ENCODE results near the gene FHIT.

Gene FHIT

GRCh38 chr3:60430205-60430604 lies 821.0 kb downstream of the FHIT start:
- DNase-seq, result no peak

GRCh38 chr3:60427109-60427508 lies 824.1 kb downstream of the FHIT start:
- no peak for DNase-seq

GRCh38 chr3:60424942-60425341 lies 826.3 kb downstream of the FHIT start:
- DNase-seq, result no peak

- no peak for DNase-seq
Measured at GRCh38 chr3:60424034-60424433, 827.2 kb downstream of the FHIT start.

GRCh38 chr3:60423556-60423955 lies 827.7 kb downstream of the FHIT start:
- no peak for DNase-seq

GRCh38 chr3:60421749-60422446 lies 829.4 kb downstream of the FHIT start:
- DNase-seq, result no peak

- no peak for DNase-seq
Measured at GRCh38 chr3:60417576-60417975, 833.7 kb downstream of the FHIT start.

- DNase-seq, result no peak
Measured at GRCh38 chr3:60414011-60414410, 837.2 kb downstream of the FHIT start.

GRCh38 chr3:60413551-60413950 lies 837.7 kb downstream of the FHIT start:
- DNase-seq, result no peak

GRCh38 chr3:60403866-60404265 lies 847.4 kb downstream of the FHIT start:
- DNase-seq, result no peak

- DNase-seq, result no peak
Measured at GRCh38 chr3:60402931-60403330, 848.3 kb downstream of the FHIT start.

GRCh38 chr3:60399861-60400845 lies 851.1 kb downstream of the FHIT start:
- DNase-seq, result no peak

GRCh38 chr3:60399292-60399691 lies 852.0 kb downstream of the FHIT start:
- DNase-seq, result no peak

GRCh38 chr3:60395173-60395762 lies 856.0 kb downstream of the FHIT start:
- no peak for DNase-seq

- DNase-seq, result no peak
Measured at GRCh38 chr3:60393946-60394345, 857.3 kb downstream of the FHIT start.

- no peak for DNase-seq
Measured at GRCh38 chr3:60392501-60392900, 858.8 kb downstream of the FHIT start.

GRCh38 chr3:60391292-60391691 lies 860.0 kb downstream of the FHIT start:
- no peak for DNase-seq

- no peak for DNase-seq
Measured at GRCh38 chr3:60388731-60389130, 862.5 kb downstream of the FHIT start.

- no peak for DNase-seq
Measured at GRCh38 chr3:60386306-60386705, 864.9 kb downstream of the FHIT start.

GRCh38 chr3:60384341-60384740 lies 866.9 kb downstream of the FHIT start:
- DNase-seq, result no peak

- no peak for DNase-seq
Measured at GRCh38 chr3:60383345-60383744, 867.9 kb downstream of the FHIT start.

- no peak for DNase-seq
Measured at GRCh38 chr3:60366486-60366885, 884.8 kb downstream of the FHIT start.

- DNase-seq, result no peak
Measured at GRCh38 chr3:60365360-60365759, 885.9 kb downstream of the FHIT start.

- DNase-seq, result no peak
Measured at GRCh38 chr3:60364475-60364874, 886.8 kb downstream of the FHIT start.

Measured in NCI-H1048 (cell line).